ENCODE data around the gene GRM3.

DNA sequence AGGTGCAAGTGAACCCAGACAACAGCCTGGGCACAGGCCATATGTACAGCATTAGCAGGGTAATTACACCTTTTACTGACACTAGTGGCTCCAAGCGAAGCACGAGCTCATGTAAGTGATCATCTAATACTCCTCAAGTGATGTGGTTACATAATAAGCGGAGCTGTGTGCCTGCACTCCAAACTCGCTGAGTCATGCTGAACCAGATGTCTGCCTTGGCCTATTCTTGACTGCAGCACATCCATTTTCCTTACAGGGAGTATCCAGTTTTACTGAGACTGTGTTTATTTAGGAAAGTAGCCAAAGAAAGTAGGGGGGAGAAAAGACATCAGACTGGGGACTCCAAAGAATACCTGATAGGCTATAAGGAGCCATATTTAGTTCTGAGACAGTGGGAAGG is 90.1 kb downstream of the GRM3 start:
- TF ChIP-seq POLR2A (IDR thresholded peaks at IDR 0.05; ENCODE audit: low read depth, low read length) (no peak), RCOR1 (IDR thresholded peaks at IDR 0.05; ENCODE audit: insufficient replicate concordance, low read length) (no peak), CHD1 (IDR thresholded peaks at IDR 0.05; ENCODE audit: low read depth, low read length) (no peak), RFX5 (IDR thresholded peaks at IDR 0.05; ENCODE audit: low read depth, low read length) (no peak), NFE2L2 (IDR thresholded peaks at IDR 0.05; ENCODE audit: low read depth, low read length) (peak; percentile 69)
- TF ChIP-seq, protein P1, sequence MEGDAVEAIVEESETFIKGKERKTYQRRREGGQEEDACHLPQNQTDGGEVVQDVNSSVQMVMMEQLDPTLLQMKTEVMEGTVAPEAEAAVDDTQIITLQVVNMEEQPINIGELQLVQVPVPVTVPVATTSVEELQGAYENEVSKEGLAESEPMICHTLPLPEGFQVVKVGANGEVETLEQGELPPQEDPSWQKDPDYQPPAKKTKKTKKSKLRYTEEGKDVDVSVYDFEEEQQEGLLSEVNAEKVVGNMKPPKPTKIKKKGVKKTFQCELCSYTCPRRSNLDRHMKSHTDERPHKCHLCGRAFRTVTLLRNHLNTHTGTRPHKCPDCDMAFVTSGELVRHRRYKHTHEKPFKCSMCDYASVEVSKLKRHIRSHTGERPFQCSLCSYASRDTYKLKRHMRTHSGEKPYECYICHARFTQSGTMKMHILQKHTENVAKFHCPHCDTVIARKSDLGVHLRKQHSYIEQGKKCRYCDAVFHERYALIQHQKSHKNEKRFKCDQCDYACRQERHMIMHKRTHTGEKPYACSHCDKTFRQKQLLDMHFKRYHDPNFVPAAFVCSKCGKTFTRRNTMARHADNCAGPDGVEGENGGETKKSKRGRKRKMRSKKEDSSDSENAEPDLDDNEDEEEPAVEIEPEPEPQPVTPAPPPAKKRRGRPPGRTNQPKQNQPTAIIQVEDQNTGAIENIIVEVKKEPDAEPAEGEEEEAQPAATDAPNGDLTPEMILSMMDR (conservative IDR thresholded peaks at IDR 0.05; ENCODE audit: low read depth, low read length) = no peak
- TF ChIP-seq, protein P2, sequence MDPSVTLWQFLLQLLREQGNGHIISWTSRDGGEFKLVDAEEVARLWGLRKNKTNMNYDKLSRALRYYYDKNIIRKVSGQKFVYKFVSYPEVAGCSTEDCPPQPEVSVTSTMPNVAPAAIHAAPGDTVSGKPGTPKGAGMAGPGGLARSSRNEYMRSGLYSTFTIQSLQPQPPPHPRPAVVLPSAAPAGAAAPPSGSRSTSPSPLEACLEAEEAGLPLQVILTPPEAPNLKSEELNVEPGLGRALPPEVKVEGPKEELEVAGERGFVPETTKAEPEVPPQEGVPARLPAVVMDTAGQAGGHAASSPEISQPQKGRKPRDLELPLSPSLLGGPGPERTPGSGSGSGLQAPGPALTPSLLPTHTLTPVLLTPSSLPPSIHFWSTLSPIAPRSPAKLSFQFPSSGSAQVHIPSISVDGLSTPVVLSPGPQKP (IDR thresholded peaks at IDR 0.05; ENCODE audit: borderline replicate concordance, low read depth, low read length) = no peak
